ENCODE measurements around the gene ABHD13. TPM values are rescaled to one million over a fixed set of nuclear protein-coding genes. Genes with fewer than 3 reads are reported as not detected.

ABHD13 gene
- total RNA-seq, 1 experiment from 2014 or later = 10.3 TPM

DNA sequence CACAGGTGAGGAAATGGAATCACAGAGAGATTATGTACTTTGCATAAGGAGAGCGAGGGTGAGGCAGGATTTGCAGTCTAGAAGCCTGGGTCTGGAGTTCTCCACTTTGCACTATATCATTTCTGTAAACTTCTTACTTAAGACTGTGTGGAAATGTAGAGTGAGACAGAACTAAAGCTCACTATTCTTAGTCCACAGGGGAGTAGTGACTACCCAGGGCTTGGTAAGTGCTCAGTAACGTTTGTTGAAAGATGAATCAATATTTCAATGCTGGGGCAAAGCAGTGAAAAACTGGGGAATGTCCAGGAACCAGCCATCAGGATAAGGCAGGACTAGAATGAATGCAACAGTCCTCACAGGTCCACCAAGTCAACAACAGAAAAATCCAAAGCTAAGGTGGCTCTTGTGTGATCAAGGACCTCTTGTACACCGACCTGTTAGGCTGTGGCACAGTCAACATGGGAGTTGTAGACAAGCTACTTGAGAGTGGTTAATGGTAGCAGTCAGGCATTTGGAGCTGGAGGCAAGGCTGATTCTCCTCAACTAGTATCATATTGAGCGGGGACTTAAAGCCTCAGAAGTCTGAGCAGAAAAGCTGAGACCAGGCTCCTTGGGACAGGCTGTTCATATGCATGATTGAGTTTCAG, 50.4 kb downstream of the ABHD13 start:
- intact Hi-C loops (cut with micrococcal nuclease; ENCODE audit: unreplicated experiment) = loop anchor here (5.0 kb wide), 2 partner anchors 41 to 1509 kb away; no protein-coding TSS in a partner anchor
- no TSS peak for BruUV-seq (replicated peaks)
- TF ChIP-seq, protein P1, sequence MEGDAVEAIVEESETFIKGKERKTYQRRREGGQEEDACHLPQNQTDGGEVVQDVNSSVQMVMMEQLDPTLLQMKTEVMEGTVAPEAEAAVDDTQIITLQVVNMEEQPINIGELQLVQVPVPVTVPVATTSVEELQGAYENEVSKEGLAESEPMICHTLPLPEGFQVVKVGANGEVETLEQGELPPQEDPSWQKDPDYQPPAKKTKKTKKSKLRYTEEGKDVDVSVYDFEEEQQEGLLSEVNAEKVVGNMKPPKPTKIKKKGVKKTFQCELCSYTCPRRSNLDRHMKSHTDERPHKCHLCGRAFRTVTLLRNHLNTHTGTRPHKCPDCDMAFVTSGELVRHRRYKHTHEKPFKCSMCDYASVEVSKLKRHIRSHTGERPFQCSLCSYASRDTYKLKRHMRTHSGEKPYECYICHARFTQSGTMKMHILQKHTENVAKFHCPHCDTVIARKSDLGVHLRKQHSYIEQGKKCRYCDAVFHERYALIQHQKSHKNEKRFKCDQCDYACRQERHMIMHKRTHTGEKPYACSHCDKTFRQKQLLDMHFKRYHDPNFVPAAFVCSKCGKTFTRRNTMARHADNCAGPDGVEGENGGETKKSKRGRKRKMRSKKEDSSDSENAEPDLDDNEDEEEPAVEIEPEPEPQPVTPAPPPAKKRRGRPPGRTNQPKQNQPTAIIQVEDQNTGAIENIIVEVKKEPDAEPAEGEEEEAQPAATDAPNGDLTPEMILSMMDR (conservative IDR thresholded peaks at IDR 0.05; ENCODE audit: low read depth, low read length) = no peak
- no peak for TF ChIP-seq EZH2 (IDR thresholded peaks at IDR 0.05; ENCODE audit: borderline replicate concordance, low read depth, low read length, poor library complexity, severe bottlenecking)
- Histone ChIP-seq H3K27me3 (replicated peaks; ENCODE audit: insufficient read depth, low read depth, low read length, poor library complexity) (no peaks in the 10 kb centered on the region), H3K36me3 (ENCODE audit: insufficient read depth, low read length, poor library complexity, severe bottlenecking) (no peaks in the 10 kb centered on the region), H3K27ac (ENCODE audit: low read depth, low read length, poor library complexity, severe bottlenecking) (peak overlapping the region; percentile 84), H3K4me1 (ENCODE audit: insufficient read depth, low read length, poor library complexity, severe bottlenecking) (peaks cover 66% of the 10 kb centered on the region), H3K9me3 (ENCODE audit: low read depth, low read length, poor library complexity, severe bottlenecking) (no peaks in the 10 kb centered on the region), H3K4me3 (ENCODE audit: low read depth, low read length, poor library complexity, severe bottlenecking) (no peak overlapping the region)
- POLR2A ChIA-PET (ENCODE audit: low non-redundant PET) = interaction anchor here (0.6 kb wide), 1 partner anchor 1084 kb away, joined by 3 read pairs; no protein-coding TSS in a partner anchor
- DNase-seq (ENCODE audit: low spot score) = peak; percentile 45
- CTCF ChIA-PET = no interaction called here

DNA sequence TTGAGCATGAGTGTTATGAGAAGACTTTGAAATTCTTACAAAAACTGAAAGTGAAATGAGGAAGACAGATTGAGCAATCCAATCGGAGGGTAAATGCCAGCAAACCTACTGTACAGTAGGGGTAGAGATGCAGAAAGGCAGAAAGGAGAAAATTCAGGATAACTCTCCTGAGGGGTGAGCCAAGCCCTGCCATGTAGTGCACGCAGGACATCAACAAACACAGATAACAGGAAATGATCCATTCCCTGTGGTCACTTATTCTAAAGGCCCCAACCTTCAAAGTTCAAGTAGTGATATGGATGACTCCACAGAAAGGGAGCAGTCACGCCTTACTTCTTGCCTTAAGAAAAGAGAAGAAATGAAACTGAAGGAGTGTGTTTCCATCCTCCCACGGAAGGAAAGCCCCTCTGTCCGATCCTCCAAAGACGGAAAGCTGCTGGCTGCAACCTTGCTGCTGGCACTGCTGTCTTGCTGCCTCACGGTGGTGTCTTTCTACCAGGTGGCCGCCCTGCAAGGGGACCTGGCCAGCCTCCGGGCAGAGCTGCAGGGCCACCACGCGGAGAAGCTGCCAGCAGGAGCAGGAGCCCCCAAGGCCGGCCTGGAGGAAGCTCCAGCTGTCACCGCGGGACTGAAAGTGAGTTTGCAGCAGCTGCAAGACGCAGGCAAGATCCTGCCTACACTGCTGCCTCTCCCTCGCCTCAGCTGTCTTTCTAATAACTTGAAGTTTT, 51.6 kb downstream of the ABHD13 start, which contains the start of gene TNFSF13B:
TSS of gene TNFSF13B (plus strand) at position 118 of the 728 bp plus-strand sequence. CDS start at position 296, 178 bp downstream.
- TF ChIP-seq, protein P1 (conservative IDR thresholded peaks at IDR 0.05; ENCODE audit: low read depth, low read length) = peak; percentile 34; the same call in 1 of the 2 replicates
- no peak for TF ChIP-seq EZH2 (IDR thresholded peaks at IDR 0.05; ENCODE audit: borderline replicate concordance, low read depth, low read length, poor library complexity, severe bottlenecking)
- intact Hi-C loops (cut with micrococcal nuclease; ENCODE audit: unreplicated experiment) = loop anchor here (5.0 kb wide), 2 partner anchors 42 to 1508 kb away; no protein-coding TSS in a partner anchor
- Histone ChIP-seq H3K9me3 (ENCODE audit: low read depth, low read length, poor library complexity, severe bottlenecking) (no peaks in the 10 kb centered on the region), H3K4me1 (ENCODE audit: insufficient read depth, low read length, poor library complexity, severe bottlenecking) (peaks cover 59% of the 10 kb centered on the region), H3K4me3 (ENCODE audit: low read depth, low read length, poor library complexity, severe bottlenecking) (peak within 1 kb of the TSS; percentile 41), H3K27ac (ENCODE audit: low read depth, low read length, poor library complexity, severe bottlenecking) (peak within 1 kb of the TSS; percentile 84), H3K36me3 (ENCODE audit: insufficient read depth, low read length, poor library complexity, severe bottlenecking) (no peaks in the 10 kb centered on the region), H3K27me3 (replicated peaks; ENCODE audit: insufficient read depth, low read depth, low read length, poor library complexity) (no peaks in the 10 kb centered on the region)
- no TSS peak for BruUV-seq (replicated peaks)
- ChIA-PET CTCF (interaction anchor here (0.6 kb wide), 1 partner anchor 619 kb away, joined by 8 read pairs; no protein-coding TSS in a partner anchor), POLR2A (ENCODE audit: low non-redundant PET) (no interaction called here)
- DNase-seq (ENCODE audit: low spot score) = peak; percentile 62

GRCh38 chr13:108270442-108270841, 52.2 kb downstream of the ABHD13 start:
- peak overlapping the region; percentile 41 for H3K4me3 ChIP-seq (ENCODE audit: low read depth, low read length, poor library complexity, severe bottlenecking)
- H3K27me3 ChIP-seq (replicated peaks; ENCODE audit: insufficient read depth, low read depth, low read length, poor library complexity) = no peaks in the 10 kb centered on the region
- ChIA-PET POLR2A (ENCODE audit: low non-redundant PET) (no interaction called here), CTCF (no interaction called here)
- TSS peak; percentile 48 for BruUV-seq (replicated peaks)
- TF ChIP-seq, protein P1 (conservative IDR thresholded peaks at IDR 0.05; ENCODE audit: low read depth, low read length) = no peak
- no peak for TF ChIP-seq EZH2 (IDR thresholded peaks at IDR 0.05; ENCODE audit: borderline replicate concordance, low read depth, low read length, poor library complexity, severe bottlenecking)
- peak overlapping the region; percentile 84 for H3K27ac ChIP-seq (ENCODE audit: low read depth, low read length, poor library complexity, severe bottlenecking)
- no peaks in the 10 kb centered on the region for H3K36me3 ChIP-seq (ENCODE audit: insufficient read depth, low read length, poor library complexity, severe bottlenecking)
- peaks cover 53% of the 10 kb centered on the region for H3K4me1 ChIP-seq (ENCODE audit: insufficient read depth, low read length, poor library complexity, severe bottlenecking)
- intact Hi-C loops (cut with micrococcal nuclease; ENCODE audit: unreplicated experiment) = no loop called here
- peak; percentile 18 for DNase-seq (ENCODE audit: low spot score)
- H3K9me3 ChIP-seq (ENCODE audit: low read depth, low read length, poor library complexity, severe bottlenecking) = no peaks in the 10 kb centered on the region

Measured in A673 (cell line).